T follicular helper cell (primary cell): Measurements from ENCODE around the gene PHACTR4.
"Not testable (repeated sequence)": the region's sequence is repeated elsewhere in the genome, so short reads cannot be mapped to it uniquely, and the experiment has no call there.

Source experiments
- DNase-seq: peaks from one replicate; pipeline ENCODE4 v3.0.0-alpha.2; 2020; ENCODE audit warnings: low read depth

Gene PHACTR4

DNA sequence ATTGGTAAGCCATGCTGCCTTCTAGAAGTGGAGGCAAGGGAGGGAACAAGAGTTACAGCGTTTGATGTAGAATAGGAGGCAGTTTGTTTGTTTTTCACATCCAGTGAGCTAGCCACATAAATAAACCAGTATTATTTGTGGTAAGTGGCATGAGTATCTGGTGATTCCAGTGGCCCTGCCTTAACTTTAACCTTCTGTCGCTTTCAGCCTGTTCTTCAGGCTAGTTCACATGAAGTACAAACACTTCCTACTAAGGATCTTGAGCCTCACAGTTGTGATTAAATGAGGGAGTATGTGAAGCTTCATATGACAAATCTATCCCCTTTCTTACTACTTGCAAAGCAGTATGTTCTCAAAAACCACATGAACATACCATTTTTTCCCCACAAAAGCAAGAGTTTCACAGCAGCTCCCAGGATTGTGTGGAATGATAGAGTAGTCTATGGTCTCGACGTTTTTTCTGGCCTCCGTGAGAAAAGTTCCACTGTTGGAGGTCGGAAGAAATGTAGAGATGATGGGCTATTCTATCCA, 59.5 kb downstream of the PHACTR4 start:
- no peak for DNase-seq

DNA sequence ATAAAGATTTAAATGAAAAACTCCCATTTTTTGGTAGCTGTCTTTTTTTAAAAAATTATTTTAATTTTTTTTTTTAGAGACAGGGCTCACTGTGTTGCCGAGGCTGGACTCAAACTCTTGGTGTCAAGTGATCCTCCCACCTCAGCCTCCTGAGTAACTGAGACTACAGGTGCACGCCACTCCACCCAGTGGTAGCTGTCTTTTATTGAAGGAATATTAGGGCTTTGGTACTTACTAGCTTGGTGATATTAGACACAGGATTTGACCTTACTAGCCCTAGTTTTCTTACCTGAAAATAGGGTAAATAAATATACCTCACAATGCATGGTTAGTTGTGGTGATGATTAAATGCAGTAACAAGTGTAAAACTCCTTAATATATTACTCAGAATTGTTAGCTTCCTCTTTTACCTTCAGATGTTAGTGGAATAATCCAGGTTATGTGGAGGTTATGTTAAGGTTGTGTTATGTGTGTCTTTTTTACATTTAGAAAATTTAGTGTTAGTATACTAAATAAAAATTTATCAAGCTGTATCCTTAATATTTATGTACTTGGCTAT, 66.8 kb downstream of the PHACTR4 start:
- DNase-seq, result no peak

DNA sequence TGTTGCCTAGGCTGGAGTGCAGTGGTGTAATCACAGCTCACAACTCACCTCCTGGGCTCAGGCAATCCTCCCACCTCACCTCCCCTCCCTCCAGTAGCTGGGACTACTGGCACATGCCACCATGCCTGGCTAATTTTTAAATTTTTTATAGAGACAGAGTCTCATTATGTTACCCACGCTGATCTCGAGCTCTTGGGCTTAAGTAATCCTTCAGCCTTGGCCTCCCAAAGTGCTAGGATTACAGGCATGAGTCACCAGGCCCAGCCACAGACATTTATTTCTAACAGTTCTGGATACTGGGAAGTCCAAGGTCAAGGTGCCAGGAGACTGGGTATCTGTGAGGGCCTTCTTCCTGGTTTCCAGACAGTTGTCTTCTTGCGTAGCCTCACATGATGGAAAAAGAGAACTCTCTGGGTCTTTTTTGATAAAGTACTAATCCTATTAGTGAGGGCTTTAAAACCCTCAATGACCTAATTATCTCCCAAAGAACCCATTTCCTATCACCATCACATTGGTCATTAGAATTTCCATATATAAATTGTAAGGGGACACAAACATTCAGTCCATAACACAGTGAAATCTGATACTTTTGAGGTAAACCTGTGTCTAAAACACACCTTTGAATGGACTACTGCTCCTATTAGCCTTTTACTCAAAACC, 67.9 kb downstream of the PHACTR4 start:
- DNase-seq, result no peak

DNA sequence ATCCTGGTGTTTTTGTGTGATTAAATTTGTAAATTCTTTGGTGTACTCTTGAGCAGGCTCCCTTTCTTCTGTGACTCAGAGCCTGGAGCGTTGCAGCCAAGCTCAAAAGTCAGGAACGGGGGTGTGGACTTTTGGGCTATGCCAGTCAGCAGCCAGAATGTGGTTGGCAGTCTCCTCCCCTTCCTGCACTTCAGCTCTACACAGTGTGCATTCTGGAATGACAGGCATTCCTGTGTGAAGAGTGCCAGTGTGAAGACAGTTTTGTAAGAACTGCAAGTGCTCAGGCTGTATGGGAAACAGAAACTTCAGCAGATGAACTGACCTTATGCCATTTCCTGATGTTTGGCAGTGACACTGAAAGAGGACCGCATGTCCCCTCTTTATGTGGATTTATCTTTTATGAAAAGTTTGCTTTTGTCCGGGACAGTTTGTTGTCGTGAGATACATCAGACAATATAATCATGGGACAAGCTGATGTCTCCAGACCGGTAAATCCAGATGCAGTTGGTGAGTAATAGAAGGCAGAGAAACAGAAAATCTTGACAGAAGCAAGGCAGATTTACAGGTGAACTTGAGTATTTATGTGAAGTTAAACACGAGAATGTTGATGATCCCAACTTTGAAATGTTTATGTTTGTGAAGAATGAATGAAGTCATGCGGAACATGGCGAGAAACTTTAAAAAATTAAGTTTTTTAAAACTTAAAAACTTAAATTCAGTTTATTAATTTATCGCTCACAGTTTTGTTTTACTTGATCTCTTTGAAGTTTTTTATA, 68.6 kb downstream of the PHACTR4 start:
- DNase-seq, result no peak

DNA sequence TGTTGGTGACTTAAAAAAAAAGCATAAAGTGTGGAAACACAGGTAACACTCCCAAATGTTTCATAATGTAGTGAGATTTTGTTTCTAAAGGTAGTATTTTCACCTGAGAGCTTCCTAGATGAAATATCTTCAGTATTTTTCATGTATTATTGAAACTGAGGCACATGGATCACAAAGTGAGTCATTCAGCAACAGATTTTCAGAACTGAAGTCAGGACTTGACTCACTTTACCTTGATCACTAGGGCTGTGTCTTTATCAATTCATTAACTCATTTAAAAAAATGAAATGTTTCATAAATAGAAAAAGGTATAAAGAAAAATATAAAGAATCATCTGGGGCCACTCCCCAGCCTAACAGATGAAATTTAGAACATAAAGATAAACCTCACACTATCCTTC, 69.8 kb downstream of the PHACTR4 start:
- no peak for DNase-seq

DNA sequence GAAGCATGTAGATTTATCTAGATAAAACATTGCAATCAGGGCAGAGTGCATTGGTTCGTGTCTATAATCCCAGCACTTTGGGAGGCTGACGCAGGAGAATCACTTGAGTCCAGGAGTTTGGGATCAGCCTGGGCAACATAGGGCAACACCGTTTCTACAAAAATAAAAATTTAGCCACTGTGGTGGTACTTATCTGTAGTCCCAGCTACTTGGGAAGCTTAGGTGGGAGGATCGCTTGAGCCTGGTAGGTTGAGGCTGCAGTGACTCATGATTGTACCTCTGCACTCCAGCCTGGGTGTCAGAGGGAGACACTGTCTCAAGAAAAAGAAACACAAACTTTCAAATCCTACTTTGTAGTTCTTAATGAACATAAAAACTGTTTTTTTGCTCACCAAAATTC, 72.1 kb downstream of the PHACTR4 start:
- DNase-seq, result no peak

DNA sequence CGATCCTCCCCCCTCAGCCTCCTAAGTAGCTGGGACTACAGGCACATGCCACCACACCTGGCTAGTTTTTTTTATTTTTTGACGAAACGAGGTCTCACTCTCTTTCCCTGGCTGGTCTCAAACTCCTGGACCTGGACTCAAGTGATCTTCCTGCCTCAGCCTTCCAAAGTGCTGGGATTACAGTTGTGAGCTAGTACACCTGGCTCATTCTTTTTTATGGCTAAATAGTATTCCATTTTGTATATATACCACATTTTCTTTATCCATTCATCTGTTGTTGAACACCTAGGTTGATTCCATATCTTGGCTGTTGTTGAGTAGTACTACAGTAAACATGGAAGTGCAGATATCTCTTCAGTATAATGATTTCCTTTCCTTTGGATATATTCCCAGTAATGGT, 74.0 kb downstream of the PHACTR4 start:
- DNase-seq, result no peak

DNA sequence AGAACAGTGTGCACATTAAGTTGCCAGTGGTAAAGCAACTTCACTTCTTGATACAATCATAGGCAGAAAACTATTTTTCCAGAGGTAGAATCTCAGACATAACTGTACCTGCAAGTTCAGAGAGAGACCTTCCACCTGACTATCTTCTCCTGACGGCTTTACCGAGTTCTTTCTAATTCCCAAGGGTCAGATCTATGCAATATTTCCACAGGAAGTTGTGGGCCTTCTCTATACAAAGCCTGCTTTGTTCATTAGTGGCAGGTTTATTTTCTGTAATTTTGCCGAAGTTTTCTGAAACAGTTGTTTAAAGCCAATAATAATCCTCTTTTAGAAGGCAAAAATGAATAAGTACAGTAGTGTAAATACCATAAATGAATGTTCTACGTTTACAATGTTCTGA, 78.1 kb downstream of the PHACTR4 start:
- no peak for DNase-seq

DNA sequence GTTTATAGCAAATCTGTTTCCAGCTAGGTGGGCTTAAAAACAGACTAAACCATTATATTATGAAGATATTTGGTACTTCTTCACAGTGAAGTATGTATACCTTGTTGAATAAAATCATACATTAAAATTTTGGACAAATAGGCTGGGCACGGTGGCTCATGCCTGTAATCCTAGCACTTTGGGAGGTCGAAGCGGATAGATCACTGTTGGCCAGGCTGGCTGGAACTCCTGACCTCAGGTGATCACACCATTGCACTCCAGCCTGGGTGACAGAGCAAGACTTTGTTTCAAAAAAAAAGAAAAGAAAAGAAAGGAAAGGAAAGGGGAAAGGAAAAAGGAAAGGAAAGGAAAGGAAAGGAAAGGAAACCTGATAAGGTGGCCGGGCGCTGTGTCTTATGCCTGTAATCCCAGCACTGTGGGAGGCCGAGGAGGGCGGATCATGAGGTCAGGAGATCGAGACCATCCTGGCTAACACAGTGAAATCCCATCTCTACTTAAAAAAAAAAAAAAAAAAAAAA, 78.6 kb downstream of the PHACTR4 start:
- DNase-seq, result not testable (repeated sequence)

DNA sequence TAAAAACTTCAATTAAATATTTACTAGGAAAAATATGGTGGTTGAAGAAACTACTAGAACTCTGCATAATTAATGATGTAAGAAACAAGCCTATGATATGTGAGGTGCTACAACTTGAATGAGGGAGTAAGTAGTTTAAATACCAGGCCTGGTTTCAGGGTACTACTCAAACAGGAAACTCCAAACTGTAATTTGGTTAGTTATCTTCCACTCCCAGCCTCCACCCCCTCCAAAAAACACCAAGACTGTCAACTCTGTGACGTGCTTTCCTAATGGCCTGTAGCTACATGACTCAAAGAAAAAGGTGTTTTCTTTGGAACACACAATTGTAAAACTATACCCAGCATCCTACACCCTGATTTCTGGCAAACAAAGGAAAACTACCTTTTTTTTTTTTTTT, 80.4 kb downstream of the PHACTR4 start:
- no peak for DNase-seq

DNA sequence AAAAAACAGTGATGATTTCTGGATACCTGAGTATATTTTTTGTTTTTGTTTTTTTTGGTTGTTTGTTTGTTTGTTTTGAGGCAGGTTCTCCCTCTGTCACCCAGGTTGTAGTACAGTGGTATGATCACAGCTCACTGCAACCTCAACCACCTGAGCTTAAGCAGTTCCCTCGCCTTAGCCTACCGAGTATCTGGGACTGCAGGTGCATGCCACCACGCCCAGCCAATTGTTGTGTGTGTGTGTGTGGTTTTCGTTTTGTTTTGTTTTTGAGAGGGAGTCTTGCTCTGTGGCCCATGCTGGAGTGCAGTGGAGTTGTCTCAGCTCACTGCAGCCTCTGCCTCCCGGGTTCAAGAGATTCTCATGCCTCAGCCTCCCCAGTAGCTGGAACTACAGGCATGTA, 81.0 kb downstream of the PHACTR4 start:
- DNase-seq, result no peak

DNA sequence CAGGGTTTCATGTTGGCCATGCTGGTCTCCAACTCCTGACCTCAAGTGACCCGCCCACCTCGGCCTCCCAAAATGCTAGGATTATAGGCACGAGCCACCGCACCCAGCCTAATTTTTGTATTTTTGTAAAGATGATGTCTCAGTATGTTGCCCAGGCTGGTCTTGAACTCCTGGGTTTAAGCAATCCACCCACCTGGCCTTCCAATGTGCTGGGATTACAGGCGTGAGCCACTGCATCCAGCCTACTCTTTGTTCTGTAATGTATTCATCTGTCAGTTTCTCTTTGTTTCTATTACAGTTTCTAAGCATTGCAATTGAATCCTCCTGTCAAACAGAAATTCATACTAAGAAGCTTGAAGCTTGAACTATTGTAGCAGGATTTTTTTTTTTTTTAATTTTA, 81.5 kb downstream of the PHACTR4 start:
- no peak for DNase-seq

DNA sequence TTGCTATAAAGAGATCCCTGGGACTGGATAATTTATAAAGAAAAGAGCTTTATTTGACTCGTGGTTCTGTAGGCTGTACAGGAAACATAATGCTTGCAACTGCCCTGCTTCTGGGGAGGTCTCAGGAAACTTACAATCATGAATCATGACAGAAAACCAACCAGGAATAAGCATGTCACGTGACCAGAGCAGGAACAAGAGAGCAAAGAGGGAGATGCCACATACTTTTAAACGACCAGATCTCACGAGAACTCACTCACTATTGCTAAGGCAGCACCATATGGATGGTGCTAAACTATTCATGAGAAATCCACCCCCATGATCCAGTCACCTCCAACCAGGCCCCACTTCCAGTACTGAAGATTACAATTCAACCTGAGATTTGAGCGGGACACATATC, 86.5 kb downstream of the PHACTR4 start:
- no peak for DNase-seq

DNA sequence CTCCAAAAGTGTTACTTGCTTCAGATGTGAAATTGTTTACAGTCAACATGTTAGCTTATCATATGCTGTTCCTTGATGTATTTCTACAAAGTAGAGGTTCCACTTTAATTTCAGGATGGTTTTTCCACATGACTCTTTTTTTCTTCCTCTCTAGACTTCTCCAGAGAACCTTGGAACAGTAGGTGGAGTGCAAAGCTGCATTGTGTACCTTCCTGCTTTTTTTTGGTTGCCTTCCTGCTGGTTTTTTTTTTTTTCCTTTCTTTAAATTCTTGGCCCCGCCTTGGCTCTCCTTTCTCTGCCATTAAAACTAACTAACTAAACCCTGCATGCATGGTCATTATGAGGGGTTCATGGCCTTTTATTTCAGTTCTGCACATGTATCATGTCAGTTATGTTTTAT, 88.1 kb downstream of the PHACTR4 start:
- no peak for DNase-seq

DNA sequence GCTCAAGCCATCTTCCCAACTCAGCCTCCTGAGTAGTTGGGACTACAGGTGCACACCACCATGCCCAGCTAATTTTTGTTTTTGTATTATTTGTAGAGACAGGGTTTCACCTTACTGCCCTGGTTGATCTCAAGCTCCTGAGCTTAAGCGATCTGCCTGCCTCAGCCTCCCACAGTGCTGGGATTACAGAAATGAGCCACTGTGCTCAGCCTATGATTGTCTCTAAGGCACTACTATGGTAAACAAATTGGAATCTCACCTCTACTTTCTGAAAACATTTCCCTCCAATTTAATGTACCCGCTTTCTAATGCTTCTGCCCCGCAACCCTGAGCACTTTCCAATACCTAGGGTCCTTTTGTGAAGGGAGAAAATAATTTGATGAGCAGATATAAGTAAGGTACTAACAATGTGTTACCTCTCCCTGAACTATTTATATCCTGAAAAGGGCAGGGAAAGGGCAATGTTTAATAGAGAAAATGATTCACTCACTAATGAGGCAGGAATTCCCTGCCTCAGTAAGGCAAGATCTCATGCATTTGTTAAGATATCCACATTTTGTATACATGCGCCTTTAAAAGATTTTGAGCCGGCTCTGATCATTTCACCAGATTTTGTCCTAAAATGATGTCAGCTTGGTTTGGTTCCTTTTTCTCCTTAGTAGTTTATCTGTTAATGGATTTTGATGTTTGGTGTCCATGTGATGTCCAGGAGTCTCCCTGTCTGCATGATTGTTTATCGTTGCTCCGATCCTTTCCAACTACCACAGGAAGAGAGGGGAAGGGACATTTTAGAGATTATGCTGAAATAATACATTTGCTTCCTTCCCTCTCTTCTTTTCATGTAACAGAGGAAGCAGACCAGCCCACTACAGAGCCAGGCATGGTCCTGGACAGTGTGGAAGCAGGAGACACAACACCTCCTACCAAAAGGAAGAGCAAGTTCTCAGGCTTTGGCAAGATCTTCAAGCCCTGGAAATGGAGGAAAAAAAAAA, 89.0 kb downstream of the PHACTR4 start:
- DNase-seq, result no peak

DNA sequence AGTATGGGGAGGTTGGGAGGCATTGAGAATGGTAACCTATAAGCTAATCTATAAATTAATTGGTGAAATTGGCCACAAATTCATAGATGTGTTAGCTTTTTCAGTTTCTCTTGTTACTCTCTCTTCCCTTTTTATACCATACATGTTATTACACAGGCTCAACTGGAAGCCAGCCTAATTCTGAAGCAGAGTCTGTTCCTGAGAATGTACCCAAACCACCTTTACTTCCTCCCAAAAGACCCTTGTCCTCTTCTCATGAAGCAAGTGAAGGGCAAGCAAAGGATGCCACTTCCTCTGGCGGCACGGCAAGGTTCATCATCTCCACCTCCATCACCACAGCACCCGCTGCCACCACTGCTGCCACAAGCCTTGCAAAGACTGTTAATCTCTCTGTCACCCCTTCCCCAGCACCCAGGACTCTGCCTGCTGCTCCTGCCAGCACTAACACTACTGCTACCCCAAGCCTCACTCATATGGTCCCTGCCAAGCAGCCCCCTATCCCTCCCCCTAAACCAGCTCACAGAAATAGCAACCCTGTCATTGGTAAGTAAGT, 96.8 kb downstream of the PHACTR4 start:
- DNase-seq, result no peak

DNA sequence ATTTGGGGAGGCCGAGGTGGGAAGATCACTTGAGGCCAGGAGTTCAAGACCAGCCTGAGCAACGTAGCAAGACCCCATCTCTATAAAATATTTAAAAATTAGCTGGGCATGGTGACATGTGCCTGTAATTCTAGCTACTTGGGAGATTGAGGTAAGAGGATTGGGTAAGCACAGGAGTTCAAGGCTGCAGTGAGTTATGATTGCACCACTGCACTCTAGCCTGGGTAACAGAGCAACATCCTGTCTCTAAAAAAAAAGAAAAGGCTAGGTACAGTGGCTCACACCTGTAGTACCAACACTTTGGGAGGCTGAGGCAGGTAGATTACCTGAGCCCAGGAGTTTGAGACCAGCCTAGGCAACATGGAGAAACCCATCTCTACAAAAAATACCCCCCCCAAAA, 100.6 kb downstream of the PHACTR4 start:
- DNase-seq, result no peak

DNA sequence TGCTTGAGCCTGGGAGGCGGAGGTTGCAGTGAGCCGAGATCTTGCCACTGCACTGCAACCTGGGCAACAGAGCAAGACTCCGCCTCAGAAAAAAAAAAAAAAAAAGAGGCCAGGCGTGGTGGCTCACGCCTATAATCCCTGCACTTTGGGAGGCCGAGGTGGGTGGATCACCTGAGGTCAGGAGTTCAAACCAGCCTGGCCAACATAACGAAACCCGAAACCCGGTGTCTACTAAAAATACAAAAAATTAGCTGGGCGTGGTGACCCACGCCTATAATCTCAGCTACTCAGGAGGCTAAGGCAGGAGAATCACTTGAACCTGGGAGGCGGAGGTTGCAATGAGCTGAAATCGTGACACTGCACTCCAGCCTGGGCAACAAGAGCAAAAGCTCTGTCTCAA, 110.0 kb downstream of the PHACTR4 start:
- DNase-seq, result not testable (repeated sequence)

DNA sequence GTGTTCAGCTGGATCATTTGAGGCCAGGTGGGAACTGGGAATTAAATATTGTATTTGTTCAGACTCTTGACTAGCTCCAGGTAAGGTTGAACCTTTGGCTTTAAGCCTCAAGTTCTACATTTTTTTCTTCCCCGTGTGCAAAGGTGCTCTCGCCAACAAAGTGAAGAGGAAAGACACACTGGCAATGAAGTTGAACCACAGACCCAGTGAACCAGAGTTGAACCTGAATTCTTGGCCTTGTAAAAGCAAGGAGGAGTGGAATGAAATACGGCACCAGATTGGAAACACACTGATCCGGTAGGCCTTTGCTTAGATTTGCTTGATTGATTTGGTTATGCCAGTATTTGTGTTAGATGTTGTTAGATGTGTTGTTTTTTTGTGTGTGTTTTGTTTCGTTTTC, 110.8 kb downstream of the PHACTR4 start:
- DNase-seq, result no peak

DNA sequence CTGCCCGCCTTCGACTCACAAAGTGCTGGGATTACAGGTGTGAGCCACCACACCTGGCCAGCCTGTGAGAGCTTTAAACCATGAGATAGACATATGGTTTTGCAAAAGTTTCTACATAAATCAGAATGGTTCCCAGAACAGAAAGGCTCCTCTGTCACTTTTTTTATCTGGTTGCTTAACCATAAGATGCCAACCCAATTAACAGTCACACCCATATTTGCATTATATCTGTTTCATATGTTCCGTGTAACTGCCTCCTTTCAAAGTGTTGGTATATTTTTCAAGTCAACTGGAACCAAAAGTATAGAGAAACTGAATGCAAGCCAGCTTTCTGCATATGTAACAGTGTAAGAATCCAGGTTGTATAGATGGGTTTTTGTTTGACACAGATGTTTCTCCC, 112.6 kb downstream of the PHACTR4 start:
- DNase-seq, result no peak

DNA sequence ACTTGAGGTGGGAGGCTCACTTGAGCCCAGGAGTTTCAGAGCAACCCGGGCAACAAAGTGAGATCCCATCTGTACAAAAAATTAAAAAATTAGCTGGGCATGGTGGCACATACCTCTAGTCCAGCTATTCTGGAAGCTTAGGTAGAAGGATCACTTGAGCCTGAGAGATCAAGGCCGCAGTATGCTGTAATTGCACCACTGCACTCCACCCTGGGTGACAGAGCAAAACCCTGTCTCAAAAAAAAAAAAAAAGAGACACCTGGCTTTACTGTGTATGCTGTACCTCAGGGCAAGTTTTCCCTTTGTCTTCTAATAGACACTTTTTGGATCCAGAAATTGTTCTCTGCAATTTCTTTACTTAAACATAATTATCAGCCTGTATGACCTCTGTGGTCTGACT, 113.2 kb downstream of the PHACTR4 start:
- DNase-seq, result no peak
